SK-N-SH treated with all-trans-retinoic acid at 6 μM for 48 hours (cell line): ENCODE results near the gene ULBP3.
"Not testable (repeated sequence)": the region's sequence is repeated elsewhere in the genome, so short reads cannot be mapped to it uniquely, and the experiment has no call there.

Experiments
- ATAC-seq: fragments of 200-7000 bp; cut with Tn5 transposase; 3 replicates; pipeline ENCODE4 v1.9.1; 2020; ENCODE audit warnings: mild to moderate bottlenecking, moderate library complexity

The ULBP3 gene

GRCh38 chr6:150012846-150013784 lies 55.8 kb downstream of the ULBP3 start:
- ATAC-seq: not testable (repeated sequence)
